Spleen (tissue), 7 donors: ENCODE results near the gene PSMA7.

Experiments
- CTCF ChIP-seq, 11 experiments: fragments of 200-600 bp in 7 of 11; fragments of 450-650 bp in 4 of 11; sonication (generic) in 4 of 11; IDR thresholded peaks in 8 of 11; conservative IDR thresholded peaks in 3 of 11; 1 replicate in 7 of 11; 2 replicates in 4 of 11; pipeline versions ENCODE4 v1.4.0 to v1.8.0; 2016 to 2021; ENCODE audit warnings: antibody characterized with exemption in 11 of 11, inconsistent platforms in 4 of 11, mild to moderate bottlenecking in 1 of 11
- POLR2AphosphoS5 ChIP-seq, 3 donors: sonication (generic); formaldehyde crosslinking; IDR thresholded peaks; one replicate each; pipeline ENCODE4 v1.5.1; 2017; ENCODE audit warnings: antibody characterized with exemption in 3 of 3
- donor health status: DM: no; HTN: no; CAD: no; lungs with moderate emphysema.
- donor health status: DM: no; HTN: no; CAD: no.
- donor health status: DM: no; HTN: no; CAD: no.

GRCh38 chr20:62135573-62136266 lies 7.5 kb downstream of the PSMA7 start:
- TF ChIP-seq CTCF (IDR thresholded peaks at IDR 0.05 in 8 of 11, conservative IDR thresholded peaks at IDR 0.05 in 3 of 11) (no peak), POLR2AphosphoS5 (IDR thresholded peaks at IDR 0.05) (no peak)
